ENCODE measurements around the gene MPND. TPM values are rescaled to one million over a fixed set of nuclear protein-coding genes. Genes with fewer than 3 reads are reported as not detected.

Gene MPND
- total RNA-seq, 2 donors from 2014 or later, result 6.2 to 7.3 TPM

GRCh38 chr19:4391306-4391693 lies 47.9 kb downstream of the MPND start:
- Histone ChIP-seq H3K36me3 (no peaks in the 10 kb centered on the region), H3K27me3 (no peaks in the 10 kb centered on the region), H3K9me3 (no peaks in the 10 kb centered on the region), H3K27ac (peak overlapping the region; percentile 65 to 84), H3K4me1 (peaks cover 0 to 76% of the 10 kb centered on the region in 2 donors), H3K4me3 (no peak overlapping the region)
- no peak for TF ChIP-seq CTCF (IDR thresholded peaks at IDR 0.05)
- no peak for DNase-seq (ENCODE audit: low spot score)

GRCh38 chr19:4391701-4392483 lies 48.5 kb downstream of the MPND start:
- H3K4me1 ChIP-seq, result peaks cover 0 to 81% of the 10 kb centered on the region in 2 donors
- no peak for DNase-seq (ENCODE audit: low spot score)
- no peaks in the 10 kb centered on the region for H3K36me3 ChIP-seq
- H3K9me3 ChIP-seq, result no peaks in the 10 kb centered on the region
- H3K27me3 ChIP-seq, result no peaks in the 10 kb centered on the region
- TF ChIP-seq CTCF (IDR thresholded peaks at IDR 0.05), result no peak
- H3K27ac ChIP-seq, result peak overlapping the region; percentile 65 to 84
- no peak overlapping the region for H3K4me3 ChIP-seq

- no peak for DNase-seq (ENCODE audit: low spot score)
- no peaks in the 10 kb centered on the region for H3K9me3 ChIP-seq
- peaks cover 0 to 89% of the 10 kb centered on the region in 2 donors for H3K4me1 ChIP-seq
- no peaks in the 10 kb centered on the region for H3K27me3 ChIP-seq
- H3K4me3 ChIP-seq, result no peak overlapping the region
- H3K27ac ChIP-seq, result peak overlapping the region; percentile 42 to 56
- no peaks in the 10 kb centered on the region for H3K36me3 ChIP-seq
- no peak for TF ChIP-seq CTCF (IDR thresholded peaks at IDR 0.05)
These were observed 50.7 kb downstream of the MPND start for GRCh38 chr19:4393947-4394590.

GRCh38 chr19:4396949-4397783 lies 53.8 kb downstream of the MPND start:
- no peak for TF ChIP-seq CTCF (IDR thresholded peaks at IDR 0.05)
- Histone ChIP-seq H3K4me1 (peaks cover 0 to 76% of the 10 kb centered on the region in 2 donors), H3K36me3 (no peaks in the 10 kb centered on the region), H3K4me3 (no peak overlapping the region), H3K27me3 (no peaks in the 10 kb centered on the region), H3K27ac (peak overlapping the region; percentile 52 to 63), H3K9me3 (no peaks in the 10 kb centered on the region)
- DNase-seq (ENCODE audit: low spot score), result no peak

- Histone ChIP-seq H3K27ac (peak overlapping the region; percentile 97 to 98), H3K27me3 (no peaks in the 10 kb centered on the region), H3K9me3 (no peaks in the 10 kb centered on the region), H3K4me3 (peak overlapping the region; percentile 97 to 100), H3K36me3 (no peaks in the 10 kb centered on the region), H3K4me1 (peaks cover 0 to 61% of the 10 kb centered on the region in 2 donors)
- no peak for TF ChIP-seq CTCF (IDR thresholded peaks at IDR 0.05)
- no peak for DNase-seq (ENCODE audit: low spot score)
These were observed 56.4 kb downstream of the MPND start for GRCh38 chr19:4399812-4400134.

Data from right atrium auricular region (tissue), 2 donors.